Measurements from ENCODE around the gene VCAN.

Gene VCAN

DNA sequence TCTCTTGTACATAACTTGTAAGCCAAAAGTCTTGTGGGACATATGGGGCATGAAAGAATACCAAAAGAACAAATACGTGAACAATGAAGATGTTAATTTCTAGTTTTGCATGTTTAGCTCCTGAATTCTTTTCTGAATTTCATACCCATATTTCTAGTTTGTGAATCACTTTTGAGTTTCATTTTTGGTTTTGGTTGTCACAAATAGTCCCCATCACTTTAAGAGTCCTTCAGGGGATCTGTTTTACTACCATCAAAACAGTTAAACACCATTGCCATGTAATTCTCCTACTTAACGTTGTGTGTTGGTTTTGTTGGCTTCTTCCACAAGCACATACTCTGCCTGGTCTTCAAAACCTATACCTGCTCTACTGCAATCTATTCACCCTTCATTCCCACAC is 27.0 kb downstream of the VCAN start:
- DNase-seq: no peak

DNA sequence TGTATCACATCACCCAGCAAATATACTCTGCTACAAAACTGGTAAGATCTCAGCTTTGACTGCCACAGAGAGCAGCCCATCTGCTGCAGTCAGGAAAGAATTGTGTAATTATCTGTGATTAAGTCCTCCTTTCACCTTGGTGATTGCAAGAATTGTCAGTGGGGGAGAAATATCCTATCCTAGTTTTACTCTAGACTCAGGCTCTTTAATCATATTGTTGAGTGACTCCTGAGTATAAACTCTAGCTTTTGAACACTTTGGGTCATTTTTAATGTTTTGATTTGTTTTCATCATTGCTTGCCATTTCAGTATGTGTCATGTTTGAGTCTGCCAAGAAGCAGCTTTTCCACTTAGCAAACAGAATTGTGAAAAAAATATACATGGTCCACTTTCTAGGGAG is 32.1 kb downstream of the VCAN start:
- no peak for DNase-seq

DNA sequence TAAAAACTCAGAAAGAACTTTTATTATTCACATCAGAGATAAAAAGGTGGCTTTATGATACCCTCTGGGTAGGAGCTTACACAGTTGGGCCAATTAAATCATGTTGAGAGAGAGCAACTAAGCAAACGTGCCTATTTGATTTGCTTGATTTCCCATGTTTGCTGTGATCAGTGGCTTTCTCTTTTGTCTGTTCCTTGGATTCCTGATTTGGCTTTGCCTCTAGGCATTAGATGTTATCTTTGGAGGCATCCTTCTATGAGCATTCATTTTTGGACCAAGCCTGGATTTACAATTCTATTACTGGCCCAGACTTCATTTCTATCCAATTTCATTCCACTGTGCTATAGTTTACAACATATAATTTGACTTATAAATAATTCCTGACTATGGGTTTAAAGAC is 35.9 kb downstream of the VCAN start:
- no peak for DNase-seq

GRCh38 chr5:83509540-83509939 is 38.0 kb downstream of the VCAN start:
- DNase-seq: no peak

DNA sequence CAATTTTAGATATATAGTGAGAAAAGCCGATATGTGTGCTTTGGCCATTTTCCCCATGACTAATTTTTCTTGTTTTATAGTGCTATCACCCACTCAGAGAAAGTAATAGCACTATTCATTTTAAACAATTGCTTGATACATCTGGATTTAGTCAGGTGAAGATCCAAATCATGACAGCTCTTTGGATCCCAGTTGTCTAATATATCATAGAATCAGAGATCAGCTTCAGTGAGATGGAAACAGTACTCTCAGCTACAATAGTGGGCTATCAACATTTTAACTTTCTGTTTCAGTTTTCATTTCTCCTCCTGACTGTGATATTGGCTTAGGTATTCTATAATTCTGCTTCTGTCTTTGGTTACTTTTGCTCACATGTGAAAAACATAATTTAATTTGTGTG is 38.7 kb downstream of the VCAN start:
- no peak for DNase-seq

DNA sequence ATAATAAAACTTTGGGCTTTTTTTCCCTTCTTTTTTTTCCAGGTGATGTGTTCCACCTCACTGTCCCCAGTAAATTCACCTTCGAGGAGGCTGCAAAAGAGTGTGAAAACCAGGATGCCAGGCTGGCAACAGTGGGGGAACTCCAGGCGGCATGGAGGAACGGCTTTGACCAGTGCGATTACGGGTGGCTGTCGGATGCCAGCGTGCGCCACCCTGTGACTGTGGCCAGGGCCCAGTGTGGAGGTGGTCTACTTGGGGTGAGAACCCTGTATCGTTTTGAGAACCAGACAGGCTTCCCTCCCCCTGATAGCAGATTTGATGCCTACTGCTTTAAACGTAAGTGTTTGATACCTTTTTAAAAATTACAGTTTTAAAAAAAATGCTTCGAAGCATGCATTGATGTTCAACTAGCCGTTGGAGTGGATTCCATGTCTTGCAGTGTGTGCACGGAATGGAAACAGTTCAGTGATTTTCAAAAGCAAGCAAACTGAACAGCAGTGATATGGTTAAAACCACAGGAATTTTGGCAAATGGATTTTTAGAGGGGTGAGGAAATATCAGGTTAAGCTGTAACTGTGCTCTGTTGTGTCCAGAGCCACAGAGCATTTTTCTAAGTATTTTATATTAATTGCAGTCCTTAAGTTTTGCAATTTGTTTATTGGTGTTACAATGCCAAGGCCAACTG is 40.7 kb downstream of the VCAN start:
- DNase-seq: no peak

- DNase-seq: no peak
These were observed 41.5 kb downstream of the VCAN start for GRCh38 chr5:83513081-83513480.

GRCh38 chr5:83513491-83513890 is 41.9 kb downstream of the VCAN start:
- no peak for DNase-seq

GRCh38 chr5:83516377-83516776 is 44.8 kb downstream of the VCAN start:
- no peak for DNase-seq

GRCh38 chr5:83517072-83517687 is 45.6 kb downstream of the VCAN start:
- DNase-seq: no peak

DNA sequence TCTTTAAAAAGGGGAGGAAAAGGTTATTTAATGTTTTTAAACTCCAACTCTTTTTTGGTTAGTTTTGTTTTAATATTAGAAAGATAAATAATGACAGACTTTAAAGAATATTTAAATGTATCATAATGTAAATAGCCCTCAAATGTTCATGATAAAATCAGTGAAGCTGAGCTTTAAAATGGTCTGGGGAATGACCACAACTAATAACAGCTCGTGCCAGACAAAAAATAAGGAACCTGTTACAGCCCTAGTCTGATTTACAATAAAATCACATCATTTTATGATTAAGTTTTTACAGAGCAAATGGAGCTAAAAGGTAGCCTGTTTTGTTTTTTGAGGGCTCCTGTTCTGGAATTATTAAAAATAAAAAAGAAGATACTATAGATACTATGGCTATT is 46.1 kb downstream of the VCAN start:
- DNase-seq: no peak

GRCh38 chr5:83518319-83519061 is 46.9 kb downstream of the VCAN start:
- no peak for DNase-seq

DNA sequence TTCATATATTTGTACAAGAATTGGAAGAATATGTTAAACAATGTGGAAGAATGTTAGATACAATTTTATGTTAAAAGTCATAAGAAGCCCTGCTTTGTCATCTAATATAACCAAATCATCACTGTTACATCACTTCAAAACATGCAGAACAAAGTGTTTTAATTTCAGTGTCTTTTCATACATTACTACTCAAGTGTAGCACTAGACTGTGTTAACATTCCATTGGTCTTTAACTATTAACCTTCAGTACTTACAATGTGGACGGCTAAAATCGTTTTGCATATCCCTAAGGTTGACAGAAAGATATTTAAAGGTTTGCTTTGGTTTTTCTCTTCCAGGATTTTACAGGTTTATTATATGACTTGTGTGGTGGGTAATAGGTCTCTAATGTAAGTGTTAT is 50.9 kb downstream of the VCAN start:
- no peak for DNase-seq

- DNase-seq: no peak
These were observed 52.4 kb downstream of the VCAN start for GRCh38 chr5:83523929-83524328.

DNA sequence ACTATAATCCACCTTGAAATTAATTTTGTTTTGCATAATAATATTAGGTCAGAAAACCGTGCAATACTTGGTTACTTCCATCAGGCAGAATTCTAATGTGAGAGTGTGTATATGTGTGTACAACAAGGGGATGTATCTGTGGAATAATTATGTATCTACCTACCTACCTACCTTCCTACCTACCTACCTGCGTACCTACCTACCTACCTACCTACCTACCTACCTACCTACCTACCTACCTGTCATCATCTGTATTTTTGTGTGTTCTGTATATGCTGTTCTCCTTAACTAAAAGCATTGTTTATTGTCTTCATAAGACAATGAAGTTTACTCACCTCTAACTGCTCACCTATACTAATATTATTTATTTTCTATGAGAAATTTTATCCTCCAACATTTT is 52.8 kb downstream of the VCAN start:
- DNase-seq: no peak

- no peak for DNase-seq
These were observed 53.4 kb downstream of the VCAN start for GRCh38 chr5:83524991-83525390.

DNA sequence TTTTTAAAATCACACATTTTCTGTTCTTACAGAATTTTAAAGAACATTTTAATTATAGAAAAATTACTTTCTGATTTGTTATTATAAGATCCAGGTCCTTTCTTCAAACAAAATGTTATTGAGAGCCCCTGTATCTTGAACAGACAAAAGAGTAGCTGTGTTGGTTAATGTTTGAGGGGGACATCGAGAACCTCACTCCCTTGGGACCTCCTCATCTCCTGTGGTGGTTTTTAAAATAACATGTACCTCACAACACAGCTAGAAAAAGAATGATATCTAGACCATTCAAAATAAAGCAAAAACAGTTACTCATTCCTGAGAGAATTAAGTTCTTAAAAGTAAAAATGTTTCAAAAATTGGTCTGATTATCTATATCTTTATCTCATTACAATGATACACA is 54.7 kb downstream of the VCAN start:
- DNase-seq: no peak

- DNase-seq: no peak
These were observed 55.7 kb downstream of the VCAN start for GRCh38 chr5:83527221-83527620.

- DNase-seq: no peak
These were observed 56.3 kb downstream of the VCAN start for GRCh38 chr5:83527722-83528438.

GRCh38 chr5:83528439-83528769 is 56.9 kb downstream of the VCAN start:
- DNase-seq: no peak

DNA sequence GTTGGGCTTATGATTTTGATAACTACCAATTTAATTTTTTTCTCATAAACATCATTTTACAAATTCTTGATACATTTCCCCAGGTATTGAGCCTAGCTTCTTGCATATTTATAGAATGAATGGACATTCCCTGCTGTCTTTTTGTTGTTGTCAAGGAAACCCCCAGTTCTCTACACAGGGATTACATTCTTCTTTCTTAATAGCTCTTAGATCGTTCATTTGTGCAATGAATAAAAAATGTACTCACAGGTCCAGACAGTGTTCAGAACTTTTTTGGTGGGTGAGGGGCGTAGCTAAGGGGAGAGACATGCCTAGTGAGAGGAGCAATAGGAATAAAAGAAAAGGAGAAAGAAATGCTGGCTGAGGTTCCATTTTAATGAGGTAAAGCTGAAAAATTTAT is 58.6 kb downstream of the VCAN start:
- DNase-seq: no peak

GRCh38 chr5:83531661-83532060 is 60.1 kb downstream of the VCAN start:
- no peak for DNase-seq

DNA sequence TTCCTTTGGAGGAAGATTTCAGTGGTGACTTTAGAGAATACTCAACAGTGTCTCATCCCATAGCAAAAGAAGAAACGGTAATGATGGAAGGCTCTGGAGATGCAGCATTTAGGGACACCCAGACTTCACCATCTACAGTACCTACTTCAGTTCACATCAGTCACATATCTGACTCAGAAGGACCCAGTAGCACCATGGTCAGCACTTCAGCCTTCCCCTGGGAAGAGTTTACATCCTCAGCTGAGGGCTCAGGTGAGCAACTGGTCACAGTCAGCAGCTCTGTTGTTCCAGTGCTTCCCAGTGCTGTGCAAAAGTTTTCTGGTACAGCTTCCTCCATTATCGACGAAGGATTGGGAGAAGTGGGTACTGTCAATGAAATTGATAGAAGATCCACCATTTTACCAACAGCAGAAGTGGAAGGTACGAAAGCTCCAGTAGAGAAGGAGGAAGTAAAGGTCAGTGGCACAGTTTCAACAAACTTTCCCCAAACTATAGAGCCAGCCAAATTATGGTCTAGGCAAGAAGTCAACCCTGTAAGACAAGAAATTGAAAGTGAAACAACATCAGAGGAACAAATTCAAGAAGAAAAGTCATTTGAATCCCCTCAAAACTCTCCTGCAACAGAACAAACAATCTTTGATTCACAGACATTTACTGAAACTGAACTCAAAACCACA is 67.4 kb downstream of the VCAN start:
- DNase-seq: no peak

Measured in activated effector memory CD4-positive, alpha-beta T cell treated with Interleukin-2 at 50 U/mL for 16 hours (primary cell).